ENCODE data around the gene STAC3.

Gene STAC3

GRCh38 chr12:57236201-57236924 lies 14.6 kb downstream of the STAC3 start:
- no peak for TF ChIP-seq CTCF (IDR thresholded peaks at IDR 0.05)
- Histone ChIP-seq H3K36me3 (peaks cover 21% of the 10 kb centered on the region), H3K27ac (no peak overlapping the region), H3K9me3 (no peaks in the 10 kb centered on the region), H3K4me3 (ENCODE audit: low read depth in 1 of 2, low read length in 1 of 2) (no peak overlapping the region), H3K27me3 (peaks cover 67% of the 10 kb centered on the region), H3K4me1 (ENCODE audit: control insufficient read depth in 1 of 2, insufficient read depth in 1 of 2, low read depth in 1 of 2, low read length in 1 of 2) (peaks cover 34 to 42% of the 10 kb centered on the region in 2 experiments)

GRCh38 chr12:57235728-57236131 lies 15.3 kb downstream of the STAC3 start:
- Histone ChIP-seq H3K36me3 (peaks cover 21% of the 10 kb centered on the region), H3K9me3 (no peaks in the 10 kb centered on the region), H3K4me3 (ENCODE audit: low read depth in 1 of 2, low read length in 1 of 2) (no peak overlapping the region), H3K27ac (no peak overlapping the region), H3K4me1 (ENCODE audit: control insufficient read depth in 1 of 2, insufficient read depth in 1 of 2, low read depth in 1 of 2, low read length in 1 of 2) (peaks cover 30 to 35% of the 10 kb centered on the region in 2 experiments), H3K27me3 (peaks cover 61% of the 10 kb centered on the region)
- TF ChIP-seq CTCF (IDR thresholded peaks at IDR 0.05): no peak

- Histone ChIP-seq H3K9me3 (no peaks in the 10 kb centered on the region), H3K4me1 (ENCODE audit: control insufficient read depth in 1 of 2, insufficient read depth in 1 of 2, low read depth in 1 of 2, low read length in 1 of 2) (peaks cover 30 to 35% of the 10 kb centered on the region in 2 experiments), H3K27me3 (peaks cover 55% of the 10 kb centered on the region), H3K4me3 (ENCODE audit: low read depth in 1 of 2, low read length in 1 of 2) (no peak overlapping the region), H3K27ac (no peak overlapping the region), H3K36me3 (peaks cover 21% of the 10 kb centered on the region)
- TF ChIP-seq CTCF (IDR thresholded peaks at IDR 0.05): no peak
Measured at GRCh38 chr12:57235017-57235727, 15.8 kb downstream of the STAC3 start.

- Histone ChIP-seq H3K9me3 (no peaks in the 10 kb centered on the region), H3K27me3 (peaks cover 50% of the 10 kb centered on the region), H3K4me1 (ENCODE audit: control insufficient read depth in 1 of 2, insufficient read depth in 1 of 2, low read depth in 1 of 2, low read length in 1 of 2) (peaks cover 30 to 35% of the 10 kb centered on the region in 2 experiments), H3K4me3 (ENCODE audit: low read depth in 1 of 2, low read length in 1 of 2) (no peak overlapping the region), H3K36me3 (peaks cover 21% of the 10 kb centered on the region), H3K27ac (no peak overlapping the region)
- no peak for TF ChIP-seq CTCF (IDR thresholded peaks at IDR 0.05)
Measured at GRCh38 chr12:57234571-57235016, 16.4 kb downstream of the STAC3 start.

- no peak for TF ChIP-seq CTCF (IDR thresholded peaks at IDR 0.05)
- Histone ChIP-seq H3K36me3 (peaks cover 21% of the 10 kb centered on the region), H3K9me3 (no peaks in the 10 kb centered on the region), H3K4me3 (ENCODE audit: low read depth in 1 of 2, low read length in 1 of 2) (no peak overlapping the region), H3K4me1 (ENCODE audit: control insufficient read depth in 1 of 2, insufficient read depth in 1 of 2, low read depth in 1 of 2, low read length in 1 of 2) (peaks cover 30 to 35% of the 10 kb centered on the region in 2 experiments), H3K27ac (no peak overlapping the region), H3K27me3 (peaks cover 46% of the 10 kb centered on the region)
Measured at GRCh38 chr12:57234233-57234570, 16.8 kb downstream of the STAC3 start.

Measured in neutrophil (primary cell).